Measurements from ENCODE around the gene LTBR.

GRCh38 chr12:6376870-6377666 lies 6.9 kb upstream of the LTBR start:
- TF ChIP-seq POLR2A (IDR thresholded peaks at IDR 0.05) (no peak), CTCF (IDR thresholded peaks at IDR 0.05) (no peak)
